OCI-LY3 (cell line): ENCODE measurements around the gene PARP8.

Experiments used
- EZH2phosphoT487 ChIP-seq: fragments of 200-600 bp; shearing (Covaris generic); IDR thresholded peaks from 2 replicates; pipeline ENCODE4 v1.6.1; 2018; ENCODE audit warnings: antibody characterized with exemption, mixed run types, low read depth
- TF ChIP-seq, protein P1 (sequence below): fragments of 200-600, 300-600 bp; sonication (generic); IDR thresholded peaks from 2 replicates; pipeline ENCODE4 v1.5.1; 2014; ENCODE audit warnings: antibody characterized with exemption, low read length, low read depth

DNA sequence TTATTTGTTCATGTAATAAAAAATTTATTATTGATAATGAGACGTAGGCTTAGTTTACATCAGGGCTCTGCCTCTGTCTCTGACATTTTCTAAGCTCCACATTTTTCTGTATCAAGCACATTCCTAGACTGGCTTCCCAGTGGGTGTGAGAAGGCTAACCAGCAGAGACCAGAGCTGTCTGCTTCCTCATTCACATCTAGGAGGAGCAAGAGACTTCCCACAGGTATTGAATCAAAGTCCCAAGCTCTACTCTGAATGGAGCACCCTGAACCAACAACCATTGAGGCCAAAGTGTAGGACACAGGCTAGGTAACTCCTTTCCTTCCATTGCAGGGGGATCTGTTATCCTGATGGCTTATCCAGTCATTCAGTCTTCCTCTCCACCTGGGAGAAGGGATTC is 72.4 kb downstream of the PARP8 start:
- TF ChIP-seq, protein P1, sequence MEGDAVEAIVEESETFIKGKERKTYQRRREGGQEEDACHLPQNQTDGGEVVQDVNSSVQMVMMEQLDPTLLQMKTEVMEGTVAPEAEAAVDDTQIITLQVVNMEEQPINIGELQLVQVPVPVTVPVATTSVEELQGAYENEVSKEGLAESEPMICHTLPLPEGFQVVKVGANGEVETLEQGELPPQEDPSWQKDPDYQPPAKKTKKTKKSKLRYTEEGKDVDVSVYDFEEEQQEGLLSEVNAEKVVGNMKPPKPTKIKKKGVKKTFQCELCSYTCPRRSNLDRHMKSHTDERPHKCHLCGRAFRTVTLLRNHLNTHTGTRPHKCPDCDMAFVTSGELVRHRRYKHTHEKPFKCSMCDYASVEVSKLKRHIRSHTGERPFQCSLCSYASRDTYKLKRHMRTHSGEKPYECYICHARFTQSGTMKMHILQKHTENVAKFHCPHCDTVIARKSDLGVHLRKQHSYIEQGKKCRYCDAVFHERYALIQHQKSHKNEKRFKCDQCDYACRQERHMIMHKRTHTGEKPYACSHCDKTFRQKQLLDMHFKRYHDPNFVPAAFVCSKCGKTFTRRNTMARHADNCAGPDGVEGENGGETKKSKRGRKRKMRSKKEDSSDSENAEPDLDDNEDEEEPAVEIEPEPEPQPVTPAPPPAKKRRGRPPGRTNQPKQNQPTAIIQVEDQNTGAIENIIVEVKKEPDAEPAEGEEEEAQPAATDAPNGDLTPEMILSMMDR, result no peak
- no peak for TF ChIP-seq EZH2phosphoT487
